Ectodermal cell (in vitro differentiated cells): ENCODE data around the gene ZNF565.

Experiments used
- H3K27ac ChIP-seq: 2 replicates; pipeline ENCODE4 v1.7.0; 2013; ENCODE audit warnings: mild to moderate bottlenecking, low read depth, low read length; ENCODE audit not compliant: insufficient read depth, poor library complexity, severe bottlenecking
- H3K27me3 ChIP-seq: 2 replicates; pipeline ENCODE4 v1.7.0; 2013; ENCODE audit warnings: mild to moderate bottlenecking, low read length; ENCODE audit not compliant: insufficient read depth, control insufficient read depth, poor library complexity, severe bottlenecking
- H3K36me3 ChIP-seq: one replicate; pipeline ENCODE4 v1.7.0; 2013; ENCODE audit warnings: low read length; ENCODE audit not compliant: control insufficient read depth, insufficient read depth
- H3K4me1 ChIP-seq: one replicate; pipeline ENCODE4 v1.7.0; 2013; ENCODE audit warnings: low read length; ENCODE audit not compliant: control insufficient read depth, insufficient read depth
- H3K4me3 ChIP-seq: 2 replicates; pipeline ENCODE4 v1.7.0; 2013; ENCODE audit warnings: low read depth, low read length, control low read depth; ENCODE audit not compliant: insufficient read depth
- H3K9me3 ChIP-seq: 2 replicates; pipeline ENCODE4 v1.7.0; 2013; ENCODE audit warnings: mild to moderate bottlenecking, low read length, moderate library complexity; ENCODE audit not compliant: control insufficient read depth
- WGBS, 2 experiments: methylation state at CpG; one replicate each; pipeline ENCODE4 v1.1.7; 2013; ENCODE audit warnings: missing lambda C conversion rate in 2 of 2; 5-methylcytosine and 5-hydroxymethylcytosine counted together

The ZNF565 gene

DNA sequence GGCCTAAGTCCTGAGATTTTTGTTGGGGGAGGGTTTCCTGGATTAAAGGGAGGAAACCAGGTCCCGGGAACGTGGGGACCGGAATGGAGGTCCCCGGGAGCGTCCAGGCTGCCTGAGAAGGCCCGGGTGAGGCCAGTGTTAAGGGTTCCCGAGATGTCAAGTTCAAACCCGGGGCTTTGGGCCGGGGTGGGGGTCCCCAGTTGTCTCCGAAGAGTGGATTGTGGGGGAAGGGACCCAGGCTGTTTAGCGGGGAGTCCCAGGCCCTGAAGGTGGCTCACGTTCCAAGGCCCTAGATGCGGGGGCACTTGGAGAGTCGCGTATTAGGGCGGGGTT is 62.5 kb downstream of the ZNF565 start:
- H3K4me3 ChIP-seq: no peak overlapping the region
- no peak overlapping the region for H3K27ac ChIP-seq
- peaks cover 35% of the 10 kb centered on the region for H3K36me3 ChIP-seq
- no peaks in the 10 kb centered on the region for H3K9me3 ChIP-seq
- H3K4me1 ChIP-seq: no peaks in the 10 kb centered on the region
- no peaks in the 10 kb centered on the region for H3K27me3 ChIP-seq
- 89 to 91% methylated on average over 16 of the region's 16 CpGs for WGBS, 2 experiments

GRCh38 chr19:36151144-36152018 is 63.1 kb downstream of the ZNF565 start:
- Histone ChIP-seq H3K4me3 (no peak overlapping the region), H3K27ac (no peak overlapping the region), H3K27me3 (no peaks in the 10 kb centered on the region), H3K36me3 (peaks cover 39% of the 10 kb centered on the region), H3K4me1 (no peaks in the 10 kb centered on the region), H3K9me3 (no peaks in the 10 kb centered on the region)
- WGBS, 2 experiments: 80 to 86% methylated on average over 47 of the region's 47 CpGs

DNA sequence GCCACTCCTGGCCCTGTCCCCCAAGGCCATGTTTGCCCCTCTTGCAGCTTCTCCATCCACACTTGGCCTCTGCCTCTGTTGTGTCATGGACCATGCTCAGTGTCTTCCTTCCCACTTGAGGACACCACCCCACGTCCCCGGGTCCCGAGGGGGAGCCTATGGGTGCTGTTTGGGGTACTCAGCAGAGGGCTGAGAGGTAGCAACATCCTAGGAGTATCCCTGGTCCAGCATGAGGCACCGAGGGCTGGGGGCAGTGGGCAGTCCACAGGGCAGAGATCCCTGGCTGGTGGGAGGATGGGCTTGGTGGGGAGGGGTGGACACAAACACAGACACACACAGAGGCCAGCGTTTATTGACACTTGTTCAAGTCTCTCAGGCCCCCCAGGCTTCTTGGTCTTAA is 63.9 kb downstream of the ZNF565 start:
- Histone ChIP-seq H3K4me1 (no peaks in the 10 kb centered on the region), H3K4me3 (no peak overlapping the region), H3K36me3 (peaks cover 46% of the 10 kb centered on the region), H3K27ac (no peak overlapping the region), H3K27me3 (no peaks in the 10 kb centered on the region), H3K9me3 (no peaks in the 10 kb centered on the region)
- WGBS, 2 experiments: 89 to 92% methylated on average over 5 of the region's 5 CpGs

DNA sequence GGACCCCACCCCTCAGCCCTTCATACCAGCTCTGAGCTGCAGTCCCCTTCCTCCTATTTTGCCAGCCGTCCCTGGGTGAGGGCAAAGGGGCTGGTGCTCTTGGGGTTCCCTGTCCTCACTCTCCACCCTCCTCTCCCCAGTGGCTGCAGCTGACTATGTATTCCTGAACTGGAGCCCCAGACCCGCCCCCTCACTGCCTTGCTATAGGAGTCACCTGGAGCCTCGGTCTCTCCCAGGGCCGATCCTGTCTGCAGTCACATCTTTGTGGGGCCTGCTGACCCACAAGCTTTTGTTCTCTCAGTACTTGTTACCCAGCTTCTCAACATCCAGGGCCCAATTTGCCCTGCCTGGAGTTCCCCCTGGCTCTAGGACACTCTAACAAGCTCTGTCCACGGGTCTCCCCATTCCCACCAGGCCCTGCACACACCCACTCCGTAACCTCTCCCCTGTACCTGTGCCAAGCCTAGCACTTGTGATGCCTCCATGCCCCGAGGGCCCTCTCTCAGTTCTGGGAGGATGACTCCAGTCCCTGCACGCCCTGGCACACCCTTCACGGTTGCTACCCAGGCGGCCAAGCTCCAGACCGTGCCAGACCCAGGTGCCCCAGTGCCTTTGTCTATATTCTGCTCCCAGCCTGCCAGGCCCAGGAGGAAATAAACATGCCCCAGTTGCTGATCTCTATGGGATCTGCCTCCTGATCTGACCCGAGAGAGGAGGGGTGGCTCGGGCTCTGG is 64.6 kb downstream of the ZNF565 start:
- H3K36me3 ChIP-seq: peaks cover 47% of the 10 kb centered on the region
- no peaks in the 10 kb centered on the region for H3K9me3 ChIP-seq

DNA sequence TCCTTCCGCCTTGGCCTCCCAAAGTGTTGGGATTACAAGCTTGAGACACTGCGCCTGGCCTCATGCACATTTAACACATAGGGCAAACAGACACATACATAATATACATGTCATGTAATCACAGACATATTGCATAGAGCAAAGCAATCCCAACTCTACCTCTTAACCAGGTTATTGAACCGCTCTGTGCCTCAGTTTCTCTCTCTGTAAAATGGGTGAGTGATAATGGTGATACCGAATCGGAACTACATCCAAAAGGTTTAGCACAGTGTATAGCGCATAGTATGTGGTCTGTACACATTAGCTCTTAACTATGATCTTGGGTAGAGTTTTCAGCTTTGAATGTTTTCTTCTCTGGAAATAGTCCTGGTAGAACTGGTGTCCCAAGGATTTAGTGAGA is 69.8 kb downstream of the ZNF565 start:
- 92 to 97% methylated on average over 6 of the region's 6 CpGs for WGBS, 2 experiments
- peaks cover 50% of the 10 kb centered on the region for H3K36me3 ChIP-seq
- H3K4me3 ChIP-seq: no peak overlapping the region
- H3K27me3 ChIP-seq: no peaks in the 10 kb centered on the region
- H3K27ac ChIP-seq: no peak overlapping the region
- no peaks in the 10 kb centered on the region for H3K9me3 ChIP-seq
- peaks cover 5% of the 10 kb centered on the region for H3K4me1 ChIP-seq

More for the DNA sequence above, 64.6 kb downstream of the ZNF565 start:
- Histone ChIP-seq H3K4me1 (no peaks in the 10 kb centered on the region), H3K27ac (no peak overlapping the region), H3K4me3 (no peak overlapping the region), H3K27me3 (no peaks in the 10 kb centered on the region)
- WGBS, 2 experiments: 94 to 95% methylated on average over 13 of the region's 13 CpGs

DNA sequence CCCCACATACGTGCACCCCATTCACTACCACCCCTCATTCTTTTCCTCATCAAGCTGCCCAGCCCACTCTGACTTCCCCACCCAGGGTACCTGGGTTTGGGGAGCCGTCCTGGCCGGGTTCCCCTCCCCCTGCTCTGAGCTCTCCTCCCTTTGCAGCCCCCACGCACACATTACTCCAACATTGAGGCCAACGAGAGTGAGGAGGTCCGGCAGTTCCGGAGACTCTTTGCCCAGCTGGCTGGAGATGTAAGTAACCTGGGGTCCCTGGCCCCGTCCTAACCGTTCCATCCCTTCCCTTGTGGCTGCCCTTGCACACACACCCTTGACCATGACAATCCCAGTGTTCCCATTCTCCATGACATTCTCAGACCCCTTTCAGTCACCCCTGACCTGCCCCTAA is 72.0 kb downstream of the ZNF565 start:
- Histone ChIP-seq H3K4me1 (peaks cover 5% of the 10 kb centered on the region), H3K27ac (no peak overlapping the region), H3K27me3 (no peaks in the 10 kb centered on the region), H3K4me3 (no peak overlapping the region), H3K36me3 (peaks cover 34% of the 10 kb centered on the region), H3K9me3 (no peaks in the 10 kb centered on the region)
- WGBS, 2 experiments: 94 to 96% methylated on average over 9 of the region's 9 CpGs

DNA sequence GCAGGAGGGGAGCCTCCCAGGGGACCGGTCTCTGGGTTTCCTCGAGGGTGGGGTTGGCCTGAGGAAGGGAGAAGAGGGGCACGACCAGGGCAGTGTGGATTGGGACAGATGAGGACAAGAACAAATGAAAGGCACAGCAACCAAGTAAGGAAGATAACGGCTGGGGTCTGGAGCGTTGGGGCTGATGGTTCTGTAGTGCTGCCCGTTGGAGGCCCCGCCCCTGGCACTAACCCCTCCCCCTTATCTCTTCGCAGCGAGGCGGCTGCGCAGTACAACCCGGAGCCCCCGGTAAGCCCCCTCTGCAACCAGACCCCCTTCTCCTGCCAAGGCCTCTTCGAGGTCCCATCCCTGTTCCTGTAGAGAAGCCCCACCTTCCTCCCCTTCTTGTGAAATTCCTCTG is 72.4 kb downstream of the ZNF565 start:
- Histone ChIP-seq H3K36me3 (peaks cover 31% of the 10 kb centered on the region), H3K4me1 (peaks cover 5% of the 10 kb centered on the region), H3K4me3 (no peak overlapping the region), H3K27me3 (no peaks in the 10 kb centered on the region), H3K27ac (no peak overlapping the region), H3K9me3 (no peaks in the 10 kb centered on the region)
- 95% methylated on average over 14 of the region's 14 CpGs for WGBS, 2 experiments

GRCh38 chr19:36141039-36141927 is 73.2 kb downstream of the ZNF565 start:
- H3K36me3 ChIP-seq: peaks cover 25% of the 10 kb centered on the region
- H3K4me3 ChIP-seq: peak overlapping the region; percentile 100
- H3K27me3 ChIP-seq: no peaks in the 10 kb centered on the region
- WGBS, 2 experiments: 15 to 16% methylated on average over 42 of the region's 42 CpGs
- H3K9me3 ChIP-seq: no peaks in the 10 kb centered on the region
- H3K27ac ChIP-seq: no peak overlapping the region
- peaks cover 5% of the 10 kb centered on the region for H3K4me1 ChIP-seq

GRCh38 chr19:36140304-36141038 is 74.0 kb downstream of the ZNF565 start:
- H3K4me1 ChIP-seq: peaks cover 5% of the 10 kb centered on the region
- H3K9me3 ChIP-seq: no peaks in the 10 kb centered on the region
- H3K27ac ChIP-seq: peak overlapping the region; percentile 71
- no peaks in the 10 kb centered on the region for H3K27me3 ChIP-seq
- H3K4me3 ChIP-seq: peak overlapping the region; percentile 100
- 0% methylated on average over 29 to 31 of the region's 31 CpGs for WGBS, 2 experiments
- H3K36me3 ChIP-seq: peaks cover 18% of the 10 kb centered on the region
